Thymus (tissue), 14 donors: ENCODE measurements around the gene LYSMD1. TPM values are rescaled to one million over a fixed set of nuclear protein-coding genes. Genes with fewer than 3 reads are reported as not detected.
"Not testable (repeated sequence)": the region's sequence is repeated elsewhere in the genome, so short reads cannot be mapped to it uniquely, and the experiment has no call there.

ENCODE experiments used
- DNase-seq, 9 donors: peaks; one replicate each; pipeline ENCODE4 v3.0.0-alpha.2; 2013; ENCODE audit warnings: low spot score in 9 of 9, low read depth in 6 of 9, missing footprints in 1 of 9
- H3K27ac ChIP-seq, 2 donors: one replicate each; pipeline ENCODE4 v1.5.1; 2013; ENCODE audit warnings: control low read depth in 1 of 2, low read depth in 1 of 2, low read length in 1 of 2, mild to moderate bottlenecking in 1 of 2, moderate library complexity in 1 of 2
- H3K27me3 ChIP-seq, 2 donors: one replicate each; pipeline ENCODE4 v1.5.1; 2013; ENCODE audit warnings: low read length in 1 of 2; ENCODE audit not compliant: control insufficient read depth in 2 of 2, insufficient read depth in 1 of 2
- H3K36me3 ChIP-seq, 2 donors: one replicate each; pipeline ENCODE4 v1.5.1; 2013; ENCODE audit warnings: low read length in 1 of 2, mild to moderate bottlenecking in 1 of 2, moderate library complexity in 1 of 2; ENCODE audit not compliant: control insufficient read depth in 2 of 2, insufficient read depth in 2 of 2
- H3K4me1 ChIP-seq, 2 donors: one replicate each; pipeline ENCODE4 v1.5.1; 2013; ENCODE audit warnings: low read length in 2 of 2; ENCODE audit not compliant: control insufficient read depth in 2 of 2, insufficient read depth in 2 of 2
- H3K4me3 ChIP-seq, 2 donors: one replicate each; pipeline ENCODE4 v1.5.1; 2013; ENCODE audit warnings: low read length in 2 of 2, control low read depth in 1 of 2, mild to moderate bottlenecking in 1 of 2
- H3K9me3 ChIP-seq, 2 donors: one replicate each; pipeline ENCODE4 v1.5.1; 2013; ENCODE audit warnings: low read length in 1 of 2, mild to moderate bottlenecking in 1 of 2; ENCODE audit not compliant: control insufficient read depth in 2 of 2, insufficient read depth in 1 of 2
- WGBS: extraction: QIAGEN DNeasy Blood & Tissue Kit; methylation state at CpG from one replicate; pipeline ENCODE4 v1.1.7; 2013; 5-methylcytosine and 5-hydroxymethylcytosine counted together
- long read RNA-seq, 10 donors: transcript quantifications; one replicate each; lab custom pipeline, GENCODE V29; 2026
- polyA plus RNA-seq: library from polyadenylated mRNA; stranded (reverse); fragments of 200-250 nt; gene quantifications from one replicate; pipeline ENCODE4 v1.2.3, GENCODE V29; 2013
- total RNA-seq: library from RNA; stranded (reverse); fragments of 120-200 nt; gene quantifications from one replicate; pipeline ENCODE4 v1.2.4, GENCODE V29; 2013
- donor health status: healthy.

LYSMD1 gene
- total RNA-seq = 11.9 TPM
- 7.7 TPM for polyA plus RNA-seq
- long read RNA-seq, donor 1 = 0 reads
- long read RNA-seq, donor 2, partial matches to known transcripts = 116 of 183 reads
- long read RNA-seq, donor 2, other reads (novel, unspliced or antisense) = 67 of 183 reads
- long read RNA-seq, donor 3, partial matches to known transcripts = 31 of 72 reads
- long read RNA-seq, donor 3, other reads (novel, unspliced or antisense) = 39 of 72 reads
- long read RNA-seq, donor 4, partial matches to known transcripts = 0 of 1 reads
- long read RNA-seq, donor 4, other reads (novel, unspliced or antisense) = 0 of 1 reads
- long read RNA-seq, donor 5, partial matches to known transcripts = 0 of 3 reads
- long read RNA-seq, donor 5, other reads (novel, unspliced or antisense) = 0 of 3 reads
- long read RNA-seq, donor 6, partial matches to known transcripts = 20 of 20 reads
- long read RNA-seq, donor 6, other reads (novel, unspliced or antisense) = 0 of 20 reads
- long read RNA-seq, donor 7 = 0 reads
- long read RNA-seq, donor 8, partial matches to known transcripts = 0 of 3 reads
- long read RNA-seq, donor 8, other reads (novel, unspliced or antisense) = 0 of 3 reads
- long read RNA-seq, donor 9 = 0 reads
- long read RNA-seq, donor 10 = 0 reads

GRCh38 chr1:151165738-151166504 lies at the start of gene LYSMD1, which contains the start of gene SCNM1:
Gene LYSMD1 (minus strand): TSS chr1:151165902. CDS start chr1:151165258, 644 bp downstream.
Gene SCNM1 (plus strand): TSS chr1:151166144. CDS start chr1:151166153, 9 bp downstream.
- DNase-seq = peak; percentile 96 to 100 (median 98)
- peak within 1 kb of the TSS; percentile 64 to 94 for H3K4me3 ChIP-seq
- no peaks in the 10 kb centered on the region for H3K27me3 ChIP-seq
- peaks cover 0 to 7% of the 10 kb centered on the region in 2 donors for H3K9me3 ChIP-seq
- H3K36me3 ChIP-seq = peaks cover 36 to 44% of the 10 kb centered on the region in 2 donors
- H3K27ac ChIP-seq = peak within 1 kb of the TSS; percentile 81 to 85
- WGBS = under 1% methylated on average over 38 of the region's 38 CpGs
- H3K4me1 ChIP-seq = peaks cover 14 to 27% of the 10 kb centered on the region in 2 donors

GRCh38 chr1:151213560-151213959 lies 47.9 kb upstream of the LYSMD1 start:
- no peaks in the 10 kb centered on the region for H3K9me3 ChIP-seq
- DNase-seq = no peak
- no peaks in the 10 kb centered on the region for H3K27me3 ChIP-seq
- no peak overlapping the region for H3K4me3 ChIP-seq
- 65% methylated on average over 2 of the region's 2 CpGs for WGBS
- peaks cover 21 to 32% of the 10 kb centered on the region in 2 donors for H3K36me3 ChIP-seq
- H3K4me1 ChIP-seq = peaks cover 2 to 10% of the 10 kb centered on the region in 2 donors
- no peak overlapping the region for H3K27ac ChIP-seq

GRCh38 chr1:151211972-151212705 lies 46.4 kb upstream of the LYSMD1 start:
- Histone ChIP-seq H3K4me1 (peaks cover 2 to 10% of the 10 kb centered on the region in 2 donors), H3K4me3 (no peak overlapping the region), H3K27me3 (no peaks in the 10 kb centered on the region), H3K9me3 (no peaks in the 10 kb centered on the region), H3K27ac (peak overlapping the region in 1 of 2 donors; percentile 17), H3K36me3 (peaks cover 25 to 37% of the 10 kb centered on the region in 2 donors)
- DNase-seq = peak in 2 of 9 donors; percentile 26 to 34
- WGBS = 75% methylated on average over 15 of the region's 15 CpGs

DNA sequence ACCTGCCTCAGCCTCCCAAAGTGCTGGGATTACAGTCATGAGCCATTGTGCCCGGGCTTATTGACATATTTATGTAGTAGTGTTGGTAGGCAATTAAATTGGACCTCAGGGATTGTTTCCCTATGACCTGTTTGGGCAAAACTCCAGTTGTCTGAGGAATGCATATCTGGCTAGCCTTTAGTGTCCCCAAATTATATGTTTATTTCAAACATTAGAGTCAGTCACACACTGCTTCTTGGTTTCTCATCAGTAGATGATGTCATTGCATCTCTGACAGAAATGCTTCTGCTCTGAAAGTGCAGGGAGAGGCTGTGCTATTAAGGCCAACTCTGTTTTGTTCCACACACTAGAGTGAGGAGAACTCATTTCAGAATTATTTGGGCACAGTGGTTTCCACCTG lies 45.1 kb upstream of the LYSMD1 start:
- Histone ChIP-seq H3K27me3 (no peaks in the 10 kb centered on the region), H3K9me3 (no peaks in the 10 kb centered on the region), H3K36me3 (peaks cover 31 to 48% of the 10 kb centered on the region in 2 donors), H3K27ac (no peak overlapping the region), H3K4me1 (peaks cover 2 to 10% of the 10 kb centered on the region in 2 donors), H3K4me3 (no peak overlapping the region)
- no peak for DNase-seq
- WGBS = 100% methylated on average over 1 of the region's 1 CpG

DNA sequence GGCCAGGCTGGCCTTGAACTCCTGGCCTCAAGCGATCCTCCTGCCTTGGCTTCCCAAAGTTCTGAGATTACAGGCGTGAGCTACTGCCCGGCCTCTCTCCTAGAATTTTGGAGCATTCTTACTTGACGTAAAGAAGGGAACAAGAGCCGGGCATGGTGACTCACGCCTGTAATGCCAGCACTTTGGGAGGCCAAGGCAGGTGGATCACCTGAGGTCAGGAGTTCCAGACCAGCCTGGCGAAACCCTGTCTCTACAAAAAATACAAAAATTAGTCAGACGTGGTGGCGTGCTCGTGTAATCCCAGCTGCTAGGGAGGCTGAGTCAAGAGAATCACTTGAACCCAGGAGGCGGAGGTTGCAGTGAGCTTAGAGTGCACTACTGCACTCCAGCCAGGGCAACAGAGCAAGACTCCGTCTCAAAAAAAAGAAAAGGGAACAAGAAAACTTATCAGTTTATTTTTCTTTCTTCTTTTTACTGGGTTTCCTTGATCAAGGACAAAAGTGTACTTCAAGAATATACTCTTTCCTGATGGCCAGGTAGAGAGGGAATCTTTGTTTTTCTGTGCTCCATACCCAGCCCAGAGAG lies 39.8 kb upstream of the LYSMD1 start:
- 98% methylated on average over 12 of the region's 12 CpGs for WGBS

DNA sequence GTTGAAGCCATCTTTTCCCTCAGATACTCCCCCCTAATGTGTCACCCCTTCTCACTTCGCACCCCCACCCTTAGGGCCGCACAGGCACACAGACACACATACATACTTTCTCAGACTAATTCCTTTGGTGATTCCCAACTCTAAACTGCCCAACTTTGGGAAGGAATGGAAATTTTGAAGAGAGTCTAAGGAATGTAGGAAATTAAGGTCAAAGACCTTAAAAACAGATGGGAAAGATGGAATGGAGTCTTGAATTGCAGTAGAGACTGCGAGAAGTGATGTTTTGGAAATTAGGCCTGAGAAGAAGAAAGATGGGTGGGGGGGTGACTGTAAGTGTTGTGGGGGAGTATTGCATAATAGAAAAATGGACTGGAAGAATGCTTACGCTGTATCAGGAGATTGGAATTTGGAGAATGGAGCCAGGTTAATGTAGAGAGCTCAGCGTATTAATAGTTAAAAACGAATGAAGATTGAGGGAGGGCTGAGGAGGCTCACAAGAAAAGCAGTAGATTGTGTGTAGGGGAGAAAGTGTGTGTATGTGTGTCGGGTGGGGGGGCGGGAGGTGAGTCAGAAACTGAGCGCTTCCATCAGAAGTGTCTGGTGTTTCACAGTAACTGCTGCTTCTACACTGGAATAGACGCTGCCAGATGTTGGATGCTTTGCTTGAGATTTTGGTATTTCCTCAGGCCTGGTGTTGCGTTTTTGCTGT lies 34.3 kb upstream of the LYSMD1 start:
- peak in 1 of 9 donors; percentile 11 for DNase-seq
- H3K36me3 ChIP-seq = peaks cover 16 to 20% of the 10 kb centered on the region in 2 donors
- peak overlapping the region; percentile 86 to 97 for H3K4me3 ChIP-seq
- no peaks in the 10 kb centered on the region for H3K27me3 ChIP-seq
- H3K27ac ChIP-seq = peak overlapping the region in 1 of 2 donors; percentile 82
- H3K9me3 ChIP-seq = no peaks in the 10 kb centered on the region
- WGBS = 83% methylated on average over 11 of the region's 11 CpGs
- H3K4me1 ChIP-seq = peaks cover 6 to 14% of the 10 kb centered on the region in 2 donors

More for the DNA sequence above, 39.8 kb upstream of the LYSMD1 start:
- peaks cover 42 to 51% of the 10 kb centered on the region in 2 donors for H3K36me3 ChIP-seq
- not testable (repeated sequence) for DNase-seq, H3K27me3 ChIP-seq, H3K4me3 ChIP-seq, H3K27ac ChIP-seq, H3K4me1 ChIP-seq, H3K9me3 ChIP-seq

- peak; percentile 92 to 99 (median 96) for DNase-seq
- peaks cover 13 to 15% of the 10 kb centered on the region in 2 donors for H3K36me3 ChIP-seq
- peaks cover 2 to 5% of the 10 kb centered on the region in 2 donors for H3K27me3 ChIP-seq
- WGBS = under 1% methylated on average over 60 of the region's 60 CpGs
- peak within 1 kb of the TSS; percentile 82 to 90 for H3K27ac ChIP-seq
- peak within 1 kb of the TSS; percentile 86 to 97 for H3K4me3 ChIP-seq
- peaks cover 6 to 14% of the 10 kb centered on the region in 2 donors for H3K4me1 ChIP-seq
- no peaks in the 10 kb centered on the region for H3K9me3 ChIP-seq
These were observed 32.8 kb upstream of the LYSMD1 start, which contains the start of gene PIP5K1A for GRCh38 chr1:151198254-151199127. Gene PIP5K1A (plus strand): TSS chr1:151198552. CDS start chr1:151198997, 445 bp downstream.
